ENCODE measurements around the gene RNF39.

Gene RNF39

GRCh38 chr6:30074331-30075093, 1.1 kb downstream of the RNF39 start:
- H3K4me3 ChIP-seq (replicated peaks; ENCODE audit: low read depth, low read length) = no peak overlapping the region
- DNase-seq (ENCODE audit: low read depth) = no peak
- no peak for TF ChIP-seq CTCF (IDR thresholded peaks at IDR 0.05; ENCODE audit: low read length, missing control alignments)

- H3K4me3 ChIP-seq (replicated peaks; ENCODE audit: low read depth, low read length) = no peak overlapping the region
- no peak for TF ChIP-seq CTCF (IDR thresholded peaks at IDR 0.05; ENCODE audit: low read length, missing control alignments)
- DNase-seq (ENCODE audit: low read depth) = no peak
These were observed 1.9 kb downstream of the RNF39 start for GRCh38 chr6:30073489-30074235.

GRCh38 chr6:30071858-30072257, 3.7 kb downstream of the RNF39 start:
- H3K4me3 ChIP-seq (replicated peaks; ENCODE audit: low read depth, low read length) = no peak overlapping the region
- DNase-seq (ENCODE audit: low read depth) = no peak
- TF ChIP-seq CTCF (IDR thresholded peaks at IDR 0.05; ENCODE audit: low read length, missing control alignments) = no peak

GRCh38 chr6:30071081-30071818, 4.3 kb downstream of the RNF39 start:
- TF ChIP-seq CTCF (IDR thresholded peaks at IDR 0.05; ENCODE audit: low read length, missing control alignments) = peak; percentile 6
- peak; percentile 52 for DNase-seq (ENCODE audit: low read depth)
- H3K4me3 ChIP-seq (replicated peaks; ENCODE audit: low read depth, low read length) = no peak overlapping the region

- no peak for TF ChIP-seq CTCF (IDR thresholded peaks at IDR 0.05; ENCODE audit: low read length, missing control alignments)
- H3K4me3 ChIP-seq (replicated peaks; ENCODE audit: low read depth, low read length) = peak overlapping the region; percentile 87
- DNase-seq (ENCODE audit: low read depth) = no peak
These were observed 8.0 kb downstream of the RNF39 start for GRCh38 chr6:30067460-30068139.

GRCh38 chr6:30066577-30067459, 8.8 kb downstream of the RNF39 start, which contains the start of gene PPP1R11:
Gene PPP1R11, plus strand, starts transcription at chr6:30067198. Its CDS starts 213 bp downstream, at chr6:30067411.
- peak; percentile 99 for DNase-seq (ENCODE audit: low read depth)
- no peak for TF ChIP-seq CTCF (IDR thresholded peaks at IDR 0.05; ENCODE audit: low read length, missing control alignments)
- H3K4me3 ChIP-seq (replicated peaks; ENCODE audit: low read depth, low read length) = peak within 1 kb of the TSS; percentile 87

All from fibroblast of pulmonary artery (primary cell).